ENCODE measurements around the gene CLEC2B.

DNA sequence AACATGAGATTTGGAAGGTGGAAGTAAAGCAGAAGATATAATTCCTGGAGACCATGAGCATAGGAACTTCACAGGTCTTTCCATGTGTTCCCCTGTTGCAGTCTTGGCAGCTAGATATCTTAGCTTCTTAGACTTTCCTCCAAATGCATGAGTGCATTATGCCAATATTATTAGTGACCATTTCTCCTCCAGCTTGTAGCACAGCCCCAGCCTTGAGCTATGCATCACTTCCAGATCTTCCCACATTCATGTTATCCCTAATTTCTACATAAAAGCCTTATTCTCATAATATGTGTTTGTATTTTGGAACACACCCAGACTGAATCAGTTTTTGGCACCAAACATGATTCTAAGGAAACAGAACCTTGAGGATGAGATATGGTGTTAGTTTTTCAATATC is 11.0 kb downstream of the CLEC2B start:
- TF ChIP-seq POLR2AphosphoS5 (IDR thresholded peaks at IDR 0.05; ENCODE audit: borderline replicate concordance, low read depth, low read length) (no peak), EZH2 (IDR thresholded peaks at IDR 0.05) (no peak)
